ENCODE data around the gene TTLL9. TPM values are rescaled to one million over a fixed set of nuclear protein-coding genes. Genes with fewer than 3 reads are reported as not detected.

TTLL9 gene
- total and polyA plus RNA-seq, 4 experiments from 2014 or later = 0.25 TPM; not detected in 3

DNA sequence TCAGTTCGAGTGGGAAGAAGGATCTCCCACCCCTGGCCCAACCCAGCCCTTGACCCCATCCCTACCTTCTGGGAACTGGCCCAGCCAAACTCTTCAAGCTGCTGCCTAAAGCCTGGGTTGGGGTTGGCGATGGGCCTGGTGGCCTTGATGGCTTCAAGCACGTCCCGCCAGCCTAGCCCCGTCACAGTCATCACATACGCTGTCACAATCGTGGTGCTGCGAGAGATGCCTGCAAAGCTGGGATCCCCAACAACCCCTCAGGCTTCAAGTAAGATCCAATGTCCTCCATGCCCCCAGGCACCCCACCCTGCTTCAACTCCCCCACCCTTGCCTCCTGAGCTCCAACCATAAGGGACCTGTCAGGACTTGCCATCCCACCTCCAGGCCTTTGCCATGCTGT lies 7.9 kb upstream of the TTLL9 start:
- intact Hi-C loops (cut with micrococcal nuclease) = no loop called here
- Mint-ChIP-seq H3K27ac (no peak overlapping the region), H3K4me3 (peak overlapping the region in 2 of 8 donors; percentile 1 to 4), H3K9me3 (no peaks in the 10 kb centered on the region), H3K36me3 (no peaks in the 10 kb centered on the region), H3K27me3 (peaks cover 8 to 19% of the 10 kb centered on the region in 2 donors), H3K4me1 (peaks cover 0 to 14% (median 3%) of the 10 kb centered on the region in 4 donors)
- H3K4me3 ChIP-seq (ENCODE audit: low read length in 2 of 2) = no peak overlapping the region
- CTCF ChIA-PET (ENCODE audit: partially characterized antibody) = interaction anchor here (1.0 to 4.2 kb wide), 3 partner anchors 9 to 201 kb away, joined by 3 to 24 read pairs (median 11); no protein-coding TSS in a partner anchor
- no peaks in the 10 kb centered on the region for H3K9me3 ChIP-seq (ENCODE audit: control insufficient read depth in 1 of 2, low read length in 2 of 2)
- POLR2A ChIA-PET (ENCODE audit: partially characterized antibody) = no interaction called here
- peaks cover 12% of the 10 kb centered on the region for H3K4me1 ChIP-seq (ENCODE audit: insufficient read depth, low read length)
- no peak for DNase-seq
- no peak overlapping the region for H3K27ac ChIP-seq (ENCODE audit: low read depth, low read length)
- H3K27me3 ChIP-seq (ENCODE audit: insufficient read depth, low read length) = peaks cover 29% of the 10 kb centered on the region
- no peaks in the 10 kb centered on the region for H3K36me3 ChIP-seq (ENCODE audit: insufficient read depth, low read length)

DNA sequence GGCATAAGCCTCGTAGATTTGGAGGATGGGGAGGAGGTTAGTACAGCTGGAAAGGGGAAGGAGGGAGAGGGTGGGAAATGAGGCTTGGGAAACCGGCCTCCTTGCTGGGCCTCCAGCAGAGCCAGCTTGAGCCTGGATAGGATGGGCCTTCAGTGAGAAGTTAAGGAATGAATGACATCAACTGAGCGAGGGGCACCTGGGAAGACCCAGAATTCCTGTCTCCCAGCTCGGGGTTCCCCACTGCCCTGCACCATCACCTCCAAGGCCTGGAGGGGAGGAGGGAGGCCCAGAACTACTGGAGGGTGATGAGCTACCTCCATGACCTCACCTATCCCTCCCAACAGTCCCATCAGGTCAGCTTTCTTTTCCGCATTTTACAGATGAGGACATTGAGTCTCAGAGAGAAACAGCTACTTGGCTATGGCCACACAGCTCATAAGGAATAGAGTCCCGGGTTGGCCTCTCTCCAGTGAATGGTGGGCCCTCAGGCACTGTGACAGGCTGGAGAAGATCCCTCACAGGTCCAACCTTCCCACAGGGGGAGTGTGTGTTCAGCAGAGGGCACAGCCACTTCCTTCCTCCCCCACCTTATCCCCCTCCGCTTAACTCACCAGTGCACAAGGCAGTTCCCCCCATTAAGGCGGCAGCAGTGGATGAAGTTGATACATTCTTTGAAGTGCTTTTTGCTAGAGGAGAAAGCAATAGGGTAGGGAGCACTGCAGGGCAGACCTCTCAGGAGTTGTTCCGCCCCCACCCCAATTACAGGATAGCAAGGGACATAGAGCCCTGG lies 6.9 kb upstream of the TTLL9 start:
- H3K4me1 ChIP-seq (ENCODE audit: insufficient read depth, low read length) = peaks cover 12% of the 10 kb centered on the region
- CTCF ChIA-PET (ENCODE audit: partially characterized antibody) = interaction anchor here (1.4 to 4.2 kb wide), 2 partner anchors 10 to 17 kb away, joined by 4 to 24 read pairs; no protein-coding TSS in a partner anchor
- peaks cover 6 to 15% of the 10 kb centered on the region in 2 donors for H3K27me3 Mint-ChIP-seq
- no peak overlapping the region for H3K27ac ChIP-seq (ENCODE audit: low read depth, low read length)
- DNase-seq = no peak
- no peaks in the 10 kb centered on the region for H3K36me3 Mint-ChIP-seq
- H3K27ac Mint-ChIP-seq = peak overlapping the region in 1 of 7 donors; percentile 13
- no peaks in the 10 kb centered on the region for H3K36me3 ChIP-seq (ENCODE audit: insufficient read depth, low read length)
- POLR2A ChIA-PET (ENCODE audit: partially characterized antibody) = no interaction called here
- H3K9me3 Mint-ChIP-seq = no peaks in the 10 kb centered on the region
- H3K27me3 ChIP-seq (ENCODE audit: insufficient read depth, low read length) = peaks cover 23% of the 10 kb centered on the region
- H3K4me1 Mint-ChIP-seq = peaks cover 0 to 14% (median 3%) of the 10 kb centered on the region in 4 donors
- H3K9me3 ChIP-seq (ENCODE audit: control insufficient read depth in 1 of 2, low read length in 2 of 2) = no peaks in the 10 kb centered on the region
- intact Hi-C loops (cut with micrococcal nuclease) = no loop called here
- H3K4me3 Mint-ChIP-seq = no peak overlapping the region
- no peak overlapping the region for H3K4me3 ChIP-seq (ENCODE audit: low read length in 2 of 2)

DNA sequence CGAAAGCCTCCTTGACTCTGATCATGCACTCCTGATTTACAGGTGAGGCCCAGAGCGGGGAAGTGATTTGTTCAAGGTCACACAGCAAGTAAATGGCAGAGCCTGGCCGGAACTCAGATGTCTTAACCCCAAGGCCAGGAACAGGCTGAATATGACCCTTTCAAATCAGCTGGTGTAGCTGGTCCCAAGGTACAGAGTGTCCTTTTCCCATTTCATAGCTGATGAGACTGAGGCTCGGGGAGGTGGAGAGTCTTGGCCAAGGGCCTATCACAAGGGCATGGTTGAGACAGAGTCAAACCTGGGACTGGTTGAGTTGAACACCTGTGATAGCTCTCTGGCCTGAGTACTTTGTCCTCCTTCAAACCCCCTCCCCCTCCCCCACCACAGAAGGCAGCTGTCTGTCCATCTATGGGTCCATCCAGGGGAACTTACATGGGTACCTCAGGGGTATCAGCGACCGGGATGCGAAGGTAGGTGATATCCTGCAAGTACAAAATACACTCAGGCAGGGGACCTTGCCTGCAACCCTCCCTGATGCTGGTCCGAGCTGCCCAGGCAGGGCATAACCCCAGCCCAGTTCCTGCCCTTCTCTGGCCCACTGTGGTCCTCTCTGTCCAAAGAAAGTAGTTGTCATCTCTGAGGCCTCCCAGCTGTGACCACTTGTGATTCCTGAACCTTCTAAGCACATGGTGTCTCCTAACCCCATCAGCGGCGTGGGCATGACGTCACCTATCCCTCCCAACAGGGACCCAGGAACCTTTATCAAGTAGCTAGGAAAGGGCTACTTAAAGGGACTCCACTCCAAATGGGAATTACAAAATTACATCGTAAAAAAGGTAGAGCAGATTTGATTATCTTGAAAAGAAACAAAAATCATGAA lies 5.7 kb upstream of the TTLL9 start:
- no peak overlapping the region for H3K27ac ChIP-seq (ENCODE audit: low read depth, low read length)
- Mint-ChIP-seq H3K27me3 (peaks cover 15 to 21% of the 10 kb centered on the region in 2 donors), H3K36me3 (peaks cover 0 to under 1% of the 10 kb centered on the region in 2 donors), H3K27ac (peak overlapping the region in 1 of 7 donors; percentile 79), H3K9me3 (peaks cover 0 to under 1% (median 0%) of the 10 kb centered on the region in 8 donors), H3K4me1 (peaks cover 2 to 20% (median 6%) of the 10 kb centered on the region in 4 donors), H3K4me3 (no peak overlapping the region)
- intact Hi-C loops (cut with micrococcal nuclease) = no loop called here
- peaks cover 18% of the 10 kb centered on the region for H3K27me3 ChIP-seq (ENCODE audit: insufficient read depth, low read length)
- no peaks in the 10 kb centered on the region for H3K9me3 ChIP-seq (ENCODE audit: control insufficient read depth in 1 of 2, low read length in 2 of 2)
- H3K4me3 ChIP-seq (ENCODE audit: low read length in 2 of 2) = no peak overlapping the region
- no peaks in the 10 kb centered on the region for H3K36me3 ChIP-seq (ENCODE audit: insufficient read depth, low read length)
- no peak for DNase-seq
- ChIA-PET POLR2A (ENCODE audit: partially characterized antibody) (no interaction called here), CTCF (ENCODE audit: partially characterized antibody) (interaction anchor here (4.2 kb wide), 1 partner anchor 11 kb away, joined by 24 read pairs; no protein-coding TSS in a partner anchor)
- peaks cover 16% of the 10 kb centered on the region for H3K4me1 ChIP-seq (ENCODE audit: insufficient read depth, low read length)

DNA sequence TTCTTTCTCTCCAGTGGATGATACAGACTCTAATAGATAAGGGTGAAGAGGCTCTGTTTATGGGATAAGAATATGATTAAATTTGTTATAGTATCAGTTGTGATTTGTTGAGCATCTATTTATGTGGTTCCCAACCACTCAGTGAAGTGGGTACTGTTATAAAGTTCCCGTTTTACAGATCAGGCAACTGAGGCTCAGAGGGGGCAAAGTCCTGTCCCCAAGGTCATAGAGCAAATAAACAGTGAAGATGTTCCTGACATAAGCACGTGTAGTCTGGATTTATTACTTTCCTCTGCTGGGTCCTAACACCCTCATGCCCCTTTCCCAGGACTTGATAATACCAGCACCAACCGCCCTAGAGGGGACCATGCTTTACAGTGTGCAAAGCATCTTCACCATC lies 4.2 kb upstream of the TTLL9 start:
- Histone ChIP-seq H3K9me3 (ENCODE audit: control insufficient read depth in 1 of 2, low read length in 2 of 2) (no peaks in the 10 kb centered on the region), H3K27ac (ENCODE audit: low read depth, low read length) (no peak overlapping the region), H3K4me3 (ENCODE audit: low read length in 2 of 2) (no peak overlapping the region), H3K4me1 (ENCODE audit: insufficient read depth, low read length) (peaks cover 15% of the 10 kb centered on the region), H3K27me3 (ENCODE audit: insufficient read depth, low read length) (peaks cover 17% of the 10 kb centered on the region), H3K36me3 (ENCODE audit: insufficient read depth, low read length) (no peaks in the 10 kb centered on the region)
- Mint-ChIP-seq H3K9me3 (peaks cover 0 to 2% (median 0%) of the 10 kb centered on the region in 8 donors), H3K36me3 (peaks cover 0 to 4% of the 10 kb centered on the region in 2 donors), H3K27me3 (peaks cover 20 to 26% of the 10 kb centered on the region in 2 donors), H3K4me1 (peaks cover 7 to 20% (median 12%) of the 10 kb centered on the region in 4 donors), H3K4me3 (peak overlapping the region in 1 of 8 donors; percentile 36), H3K27ac (no peak overlapping the region)
- ChIA-PET POLR2A (ENCODE audit: partially characterized antibody) (no interaction called here), CTCF (ENCODE audit: partially characterized antibody) (no interaction called here)
- intact Hi-C loops (cut with micrococcal nuclease) = no loop called here
- no peak for DNase-seq

DNA sequence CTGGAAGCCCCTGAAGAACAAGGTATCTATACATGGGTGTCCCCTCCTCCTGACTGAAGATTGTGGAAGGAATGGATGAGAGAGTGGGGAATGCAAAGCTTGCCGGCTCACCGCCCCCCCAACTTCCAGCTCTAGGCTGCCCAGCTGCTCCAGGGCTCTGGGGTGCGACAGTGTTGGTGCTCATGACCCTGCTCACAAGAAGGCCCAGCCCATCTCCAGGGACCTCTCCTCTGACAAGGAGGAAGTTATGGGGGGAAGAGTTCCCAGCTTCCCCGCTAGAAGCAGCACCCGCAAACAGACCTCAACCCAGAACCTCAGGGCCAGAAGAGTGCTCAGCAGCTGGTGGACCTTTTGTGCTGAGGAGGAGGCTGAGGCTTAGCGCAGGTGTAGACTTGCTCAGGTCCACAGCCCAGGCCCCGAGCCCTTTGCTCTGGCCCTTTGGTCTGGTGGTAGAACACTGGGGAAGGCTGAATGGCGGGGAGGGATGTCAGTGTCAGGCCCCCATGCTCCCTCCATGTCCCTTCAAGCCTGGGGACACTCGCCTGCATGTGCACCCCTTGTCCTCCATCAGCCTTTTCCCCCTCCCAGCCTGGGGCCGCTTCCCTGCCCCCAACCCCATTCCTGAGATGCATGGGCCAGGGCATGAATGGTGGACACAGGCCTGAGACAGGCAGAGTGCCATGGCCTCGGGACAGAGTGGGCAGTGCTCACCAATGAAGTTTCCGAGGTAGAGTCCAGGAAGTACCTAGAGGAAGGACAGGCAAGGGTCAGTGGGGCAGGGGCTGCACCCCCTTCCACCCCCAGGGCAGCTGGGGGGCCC lies 1.4 kb upstream of the TTLL9 start:
- POLR2A ChIA-PET (ENCODE audit: partially characterized antibody) = no interaction called here
- no peak for DNase-seq
- H3K9me3 Mint-ChIP-seq = peaks cover 0 to 2% (median 0%) of the 10 kb centered on the region in 8 donors
- H3K36me3 ChIP-seq (ENCODE audit: insufficient read depth, low read length) = no peaks in the 10 kb centered on the region
- CTCF ChIA-PET (ENCODE audit: partially characterized antibody) = no interaction called here
- no peak overlapping the region for H3K4me3 ChIP-seq (ENCODE audit: low read length in 2 of 2)
- intact Hi-C loops (cut with micrococcal nuclease) = no loop called here
- peak overlapping the region in 1 of 7 donors; percentile 50 for H3K27ac Mint-ChIP-seq
- peaks cover 7 to 15% (median 12%) of the 10 kb centered on the region in 4 donors for H3K4me1 Mint-ChIP-seq
- H3K4me3 Mint-ChIP-seq = peak overlapping the region; percentile 20 to 98 (median 92)
- H3K27me3 ChIP-seq (ENCODE audit: insufficient read depth, low read length) = peaks cover 34% of the 10 kb centered on the region
- H3K9me3 ChIP-seq (ENCODE audit: control insufficient read depth in 1 of 2, low read length in 2 of 2) = no peaks in the 10 kb centered on the region
- peaks cover 0 to 4% of the 10 kb centered on the region in 2 donors for H3K36me3 Mint-ChIP-seq
- H3K27me3 Mint-ChIP-seq = peaks cover 29 to 33% of the 10 kb centered on the region in 2 donors
- peaks cover 15% of the 10 kb centered on the region for H3K4me1 ChIP-seq (ENCODE audit: insufficient read depth, low read length)
- no peak overlapping the region for H3K27ac ChIP-seq (ENCODE audit: low read depth, low read length)

DNA sequence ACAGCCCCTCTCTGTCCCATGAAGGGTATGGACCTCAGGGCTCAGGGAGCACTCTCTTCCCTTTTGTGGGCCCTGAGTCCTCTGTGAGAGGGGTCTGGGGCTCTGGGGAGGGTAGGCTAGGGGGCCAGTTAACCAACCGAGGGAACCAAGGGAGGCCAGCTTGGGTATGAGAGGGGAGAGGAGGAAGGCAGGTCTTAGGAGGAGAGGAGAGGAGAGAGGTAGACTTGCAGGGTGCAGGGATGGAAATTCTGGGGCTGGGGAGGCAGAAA lies 827 bp upstream of the TTLL9 start:
- Mint-ChIP-seq H3K27ac (peak overlapping the region in 2 of 7 donors; percentile 72 to 81), H3K4me1 (peaks cover 7 to 15% (median 12%) of the 10 kb centered on the region in 4 donors), H3K9me3 (peaks cover 0 to 2% (median 0%) of the 10 kb centered on the region in 8 donors), H3K4me3 (peak overlapping the region; percentile 87 to 98 (median 92)), H3K36me3 (peaks cover 0 to 4% of the 10 kb centered on the region in 2 donors), H3K27me3 (peaks cover 32 to 34% of the 10 kb centered on the region in 2 donors)
- ChIA-PET POLR2A (ENCODE audit: partially characterized antibody) (no interaction called here), CTCF (ENCODE audit: partially characterized antibody) (no interaction called here)
- Histone ChIP-seq H3K36me3 (ENCODE audit: insufficient read depth, low read length) (no peaks in the 10 kb centered on the region), H3K27ac (ENCODE audit: low read depth, low read length) (no peak overlapping the region), H3K27me3 (ENCODE audit: insufficient read depth, low read length) (peaks cover 34% of the 10 kb centered on the region), H3K4me1 (ENCODE audit: insufficient read depth, low read length) (peaks cover 15% of the 10 kb centered on the region), H3K9me3 (ENCODE audit: control insufficient read depth in 1 of 2, low read length in 2 of 2) (no peaks in the 10 kb centered on the region), H3K4me3 (ENCODE audit: low read length in 2 of 2) (peak overlapping the region in 1 of 2 donors; percentile 45)
- intact Hi-C loops (cut with micrococcal nuclease) = no loop called here
- no peak for DNase-seq
